GM12864 (cell line): ENCODE results near the gene NPIPB2.
"Not testable (repeated sequence)": the region's sequence is repeated elsewhere in the genome, so short reads cannot be mapped to it uniquely, and the experiment has no call there.

Source experiments
- DNase-seq: peaks from one replicate; pipeline ENCODE4 v3.0.0-alpha.2; 2011; ENCODE audit warnings: low read depth
- H3K4me3 ChIP-seq: 2 replicates; pipeline ENCODE4 v1.5.1; 2011; ENCODE audit warnings: mild to moderate bottlenecking, low read depth, low read length, control low read depth
- TF ChIP-seq, protein P1 (sequence below): IDR thresholded peaks from 2 replicates; pipeline ENCODE4 v1.5.1; 2011; ENCODE audit warnings: low read depth, mild to moderate bottlenecking, moderate library complexity, low read length, control low read depth, inconsistent platforms; ENCODE audit errors: missing control alignments

NPIPB2 gene

DNA sequence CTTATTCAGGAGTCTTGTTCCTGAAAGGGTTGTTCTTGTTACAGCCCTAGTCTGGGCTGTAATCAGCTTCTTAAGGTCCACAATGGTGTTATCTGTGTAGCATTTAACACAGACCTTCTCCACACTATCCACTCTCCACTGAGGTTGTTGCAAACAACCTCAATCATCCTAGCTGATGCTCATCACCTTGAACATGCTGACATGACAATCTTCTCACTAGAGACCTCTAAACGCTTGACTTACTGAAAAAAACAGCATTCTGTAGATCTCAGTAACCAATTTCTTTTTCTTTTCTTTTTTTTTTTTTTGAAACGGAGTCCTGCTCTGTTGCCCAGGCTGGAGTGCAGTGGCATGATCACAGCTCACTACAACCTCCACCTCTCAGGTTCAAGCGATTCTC lies 26.7 kb upstream of the NPIPB2 start:
- no peak for DNase-seq
- TF ChIP-seq, protein P1, sequence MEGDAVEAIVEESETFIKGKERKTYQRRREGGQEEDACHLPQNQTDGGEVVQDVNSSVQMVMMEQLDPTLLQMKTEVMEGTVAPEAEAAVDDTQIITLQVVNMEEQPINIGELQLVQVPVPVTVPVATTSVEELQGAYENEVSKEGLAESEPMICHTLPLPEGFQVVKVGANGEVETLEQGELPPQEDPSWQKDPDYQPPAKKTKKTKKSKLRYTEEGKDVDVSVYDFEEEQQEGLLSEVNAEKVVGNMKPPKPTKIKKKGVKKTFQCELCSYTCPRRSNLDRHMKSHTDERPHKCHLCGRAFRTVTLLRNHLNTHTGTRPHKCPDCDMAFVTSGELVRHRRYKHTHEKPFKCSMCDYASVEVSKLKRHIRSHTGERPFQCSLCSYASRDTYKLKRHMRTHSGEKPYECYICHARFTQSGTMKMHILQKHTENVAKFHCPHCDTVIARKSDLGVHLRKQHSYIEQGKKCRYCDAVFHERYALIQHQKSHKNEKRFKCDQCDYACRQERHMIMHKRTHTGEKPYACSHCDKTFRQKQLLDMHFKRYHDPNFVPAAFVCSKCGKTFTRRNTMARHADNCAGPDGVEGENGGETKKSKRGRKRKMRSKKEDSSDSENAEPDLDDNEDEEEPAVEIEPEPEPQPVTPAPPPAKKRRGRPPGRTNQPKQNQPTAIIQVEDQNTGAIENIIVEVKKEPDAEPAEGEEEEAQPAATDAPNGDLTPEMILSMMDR = no peak
- H3K4me3 ChIP-seq = no peak overlapping the region; the same call in 1 of the 2 replicates

DNA sequence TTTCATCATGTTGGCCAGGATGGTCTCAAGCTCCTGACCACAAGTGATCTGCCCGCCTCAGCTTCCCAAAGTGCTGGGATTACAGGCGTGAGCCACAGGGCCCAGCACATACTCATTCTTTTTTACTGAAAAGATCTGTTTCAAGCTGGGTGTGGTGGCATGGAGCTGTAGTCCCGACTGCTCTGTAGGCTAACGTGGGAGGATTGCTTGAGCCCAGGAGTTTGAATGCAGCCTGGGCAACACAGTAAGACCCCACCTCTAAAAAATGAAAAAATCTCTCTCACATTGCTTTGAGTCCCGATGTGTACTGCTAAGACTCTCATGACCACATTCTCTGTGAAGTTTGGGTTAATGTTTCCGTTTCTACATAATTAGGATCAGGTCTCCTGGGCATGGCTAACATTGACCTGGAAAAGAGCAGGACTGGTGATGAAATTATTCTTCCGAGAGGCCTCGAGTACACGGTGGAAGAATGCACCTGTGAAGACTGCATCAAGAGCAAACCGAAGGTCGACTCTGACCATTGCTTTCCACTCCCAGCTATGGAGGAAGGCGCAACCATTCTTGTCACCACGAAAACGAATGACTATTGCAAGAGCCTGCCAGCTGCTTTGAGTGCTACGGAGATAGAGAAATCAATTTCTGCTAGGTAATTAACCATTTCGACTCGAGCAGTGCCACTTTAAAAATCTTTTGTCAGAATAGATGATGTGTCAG lies 25.5 kb upstream of the NPIPB2 start:
- peak overlapping the region; percentile 60 for H3K4me3 ChIP-seq
- no peak for DNase-seq
- TF ChIP-seq, protein P1 = no peak

DNA sequence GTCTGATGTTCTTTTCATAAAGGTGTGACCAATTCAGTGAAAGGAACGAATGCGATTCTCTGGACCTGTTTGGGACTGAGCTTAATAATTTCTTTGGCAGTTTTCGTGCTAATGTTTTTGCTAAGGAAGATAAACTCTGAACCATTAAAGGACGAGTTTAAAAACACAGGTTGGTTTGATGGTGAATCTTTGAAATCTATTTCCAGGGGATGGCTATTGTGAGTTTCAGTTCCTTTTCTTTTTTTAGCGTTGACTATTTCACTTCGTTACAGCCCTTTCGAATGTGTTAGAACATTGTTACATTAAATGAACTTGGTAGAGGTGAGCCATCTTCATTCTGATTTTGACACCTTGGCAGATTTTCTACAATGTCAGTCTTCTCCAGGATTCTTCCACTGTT lies 24.3 kb upstream of the NPIPB2 start:
- peak overlapping the region; percentile 60 for H3K4me3 ChIP-seq
- TF ChIP-seq, protein P1 = no peak
- peak; percentile 68 for DNase-seq

DNA sequence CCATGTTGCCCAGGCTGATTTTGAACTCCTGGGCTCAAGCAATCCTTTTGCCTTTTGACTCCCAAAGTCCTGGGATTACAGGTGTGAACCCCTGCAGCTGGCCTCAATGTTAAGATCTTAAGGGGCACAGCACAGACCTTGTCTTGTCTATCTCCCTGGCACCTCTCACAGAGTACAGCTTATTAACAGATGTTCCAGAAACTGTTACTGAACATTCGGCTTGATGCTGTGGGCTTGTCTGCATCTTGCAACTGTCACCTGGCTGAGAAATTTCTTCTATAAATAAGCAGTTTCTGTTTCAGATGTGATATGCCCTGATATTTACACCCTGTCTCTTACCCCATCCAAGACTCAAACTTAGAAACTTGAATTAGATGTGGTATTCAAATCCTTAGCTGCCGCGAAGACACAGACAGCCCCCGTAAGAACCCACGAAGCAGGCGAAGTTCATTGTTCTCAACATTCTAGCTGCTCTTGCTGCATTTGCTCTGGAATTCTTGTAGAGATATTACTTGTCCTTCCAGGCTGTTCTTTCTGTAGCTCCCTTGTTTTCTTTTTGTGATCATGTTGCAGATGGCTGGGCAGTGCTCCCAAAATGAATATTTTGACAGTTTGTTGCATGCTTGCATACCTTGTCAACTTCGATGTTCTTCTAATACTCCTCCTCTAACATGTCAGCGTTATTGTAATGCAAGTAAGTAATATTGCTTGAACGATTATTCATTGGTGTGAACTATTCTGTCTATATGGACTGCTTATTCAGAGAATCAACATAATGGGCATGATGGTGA lies 23.1 kb upstream of the NPIPB2 start, which contains the start of gene TNFRSF17:
TNFRSF17 (plus strand) TSS at position 450 of the 791 bp plus-strand sequence; CDS start at position 565, 115 bp downstream.
- peak; percentile 93 for DNase-seq
- TF ChIP-seq, protein P1 = no peak
- H3K4me3 ChIP-seq = peak within 1 kb of the TSS; percentile 60

DNA sequence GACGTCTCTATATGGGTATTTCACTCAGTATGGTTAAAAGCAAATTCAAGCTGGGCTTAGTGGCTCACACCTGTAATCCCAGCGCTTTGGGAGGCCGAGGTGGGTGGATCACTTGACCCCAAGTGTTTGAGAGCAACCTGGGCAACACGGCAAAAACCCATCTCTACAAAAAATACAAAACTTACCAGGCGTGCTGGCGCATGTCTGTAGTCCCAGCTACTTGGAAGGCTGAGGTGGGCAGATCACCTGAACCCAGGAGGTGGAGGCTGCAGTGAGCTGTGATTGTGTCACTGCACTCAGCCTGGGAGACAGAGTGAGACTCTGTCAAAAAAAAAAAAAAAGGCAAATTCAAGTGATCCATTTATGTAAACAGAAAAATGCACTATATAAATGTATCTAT lies 21.9 kb upstream of the NPIPB2 start:
- DNase-seq = no peak
- TF ChIP-seq, protein P1 = no peak
- peak overlapping the region; percentile 60 for H3K4me3 ChIP-seq

DNA sequence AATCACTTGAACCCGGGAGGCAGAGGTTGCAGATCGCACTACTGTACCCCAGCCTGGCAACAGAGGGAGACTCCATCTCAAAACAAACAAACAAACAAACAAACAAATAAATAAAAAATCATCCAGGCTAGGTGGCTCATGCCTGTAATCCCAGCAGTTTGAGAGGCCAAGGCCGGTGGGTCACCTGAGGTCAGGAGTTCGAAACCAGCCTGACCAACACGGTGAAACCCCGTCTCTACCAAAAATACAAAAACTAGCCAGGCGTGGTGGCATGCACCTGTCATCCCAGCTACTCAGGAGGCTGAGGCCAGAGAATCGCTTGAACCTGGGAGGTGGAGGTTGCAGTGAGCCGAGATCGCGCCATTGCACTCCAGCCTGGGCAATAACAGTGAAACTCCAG lies 21.1 kb upstream of the NPIPB2 start:
- H3K4me3 ChIP-seq, DNase-seq: not testable (repeated sequence)

DNA sequence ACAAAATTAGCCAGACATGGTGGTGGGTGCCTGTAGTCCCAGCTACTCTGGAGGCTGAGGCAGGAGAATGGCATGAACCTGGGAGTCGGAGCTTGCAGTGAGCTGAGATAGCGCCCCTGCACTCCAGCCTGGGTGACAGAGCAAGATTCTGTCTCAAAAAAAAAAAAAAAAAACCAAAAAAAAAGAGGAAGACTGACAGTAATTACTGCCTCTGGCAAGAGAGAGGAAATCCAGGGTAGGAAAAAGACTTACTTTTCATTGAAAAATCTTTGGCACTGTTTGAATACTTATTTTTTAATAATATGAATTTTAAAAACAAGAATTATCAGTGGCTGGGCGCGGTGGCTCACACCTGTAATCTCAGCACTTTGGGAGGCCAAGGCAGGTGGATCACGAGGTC lies 20.6 kb upstream of the NPIPB2 start:
- not testable (repeated sequence) for H3K4me3 ChIP-seq, DNase-seq
